ENCODE data around the gene ZNF625.
A peak's percentile ranks its signal among the peaks of the same experiment; 100 is the strongest.

ZNF625 gene

DNA sequence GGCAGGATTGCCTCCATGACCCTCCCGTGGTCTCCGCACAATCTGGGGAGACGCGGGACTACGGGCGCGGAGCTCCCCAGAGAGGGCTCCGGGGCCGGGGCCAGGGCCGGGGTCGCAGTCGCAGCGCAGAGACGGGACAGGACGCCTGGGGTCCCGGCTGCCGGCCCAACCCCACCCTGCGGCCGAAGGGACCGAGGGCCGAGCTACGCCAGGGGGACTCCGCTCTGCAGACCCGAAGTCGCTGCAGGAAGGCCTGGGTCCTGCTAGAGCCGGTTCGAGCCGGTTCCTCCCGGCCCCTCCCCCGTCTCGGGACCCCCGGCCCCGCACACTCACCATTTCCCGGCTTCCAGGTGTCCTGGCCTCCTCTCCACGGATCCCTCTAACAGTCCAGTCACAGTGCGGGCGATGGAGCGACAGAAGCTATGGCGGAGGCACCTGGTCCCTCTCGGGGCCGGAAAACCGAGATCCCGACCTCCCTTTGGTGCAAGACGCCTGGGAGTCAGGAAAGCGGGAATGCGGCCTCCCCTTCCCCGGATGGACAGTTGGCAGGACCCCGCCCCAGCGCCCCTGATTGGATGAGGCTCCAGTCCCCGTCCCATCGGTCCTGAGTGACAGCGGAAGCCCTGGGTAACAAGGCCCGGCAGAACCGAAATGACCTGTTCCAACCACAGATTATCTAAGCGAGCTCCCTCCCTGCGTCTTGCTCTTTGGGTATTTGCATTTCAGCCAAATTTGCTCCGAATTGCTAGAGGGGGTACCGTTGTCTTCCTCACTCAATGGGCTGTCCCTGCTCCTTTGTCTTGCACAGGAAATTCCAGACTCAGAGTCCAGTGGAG, at the start of gene ZNF625:
Gene ZNF625, minus strand, starts transcription at position 512 of the 836 bp plus-strand sequence. Its CDS starts 176 bp downstream, at position 336.
- DNase-seq (ENCODE audit: low spot score) = peak; percentile 83

GRCh38 chr19:12205296-12205695, 48.8 kb upstream of the ZNF625 start:
- no peak for DNase-seq (ENCODE audit: low spot score)

DNA sequence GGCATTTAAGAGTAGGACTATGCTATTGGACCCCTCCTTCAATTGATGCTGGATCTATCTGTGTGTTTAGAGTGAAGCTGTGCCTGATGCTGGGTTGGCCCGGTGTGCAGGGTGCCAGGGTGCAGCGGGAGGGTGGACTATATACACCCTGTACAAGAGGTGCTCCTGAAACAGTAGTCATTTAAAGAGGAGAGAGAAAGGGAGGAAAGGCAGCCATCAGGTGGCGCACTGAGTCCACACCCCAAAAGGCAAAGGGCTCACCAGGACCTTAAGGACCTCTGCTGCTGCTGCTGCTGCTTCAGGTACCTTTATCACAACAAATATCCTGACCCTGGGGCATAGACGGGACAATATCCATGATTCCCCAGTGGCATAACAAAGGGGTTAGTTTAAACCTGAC, 45.7 kb upstream of the ZNF625 start:
- DNase-seq (ENCODE audit: low spot score) = no peak

DNA sequence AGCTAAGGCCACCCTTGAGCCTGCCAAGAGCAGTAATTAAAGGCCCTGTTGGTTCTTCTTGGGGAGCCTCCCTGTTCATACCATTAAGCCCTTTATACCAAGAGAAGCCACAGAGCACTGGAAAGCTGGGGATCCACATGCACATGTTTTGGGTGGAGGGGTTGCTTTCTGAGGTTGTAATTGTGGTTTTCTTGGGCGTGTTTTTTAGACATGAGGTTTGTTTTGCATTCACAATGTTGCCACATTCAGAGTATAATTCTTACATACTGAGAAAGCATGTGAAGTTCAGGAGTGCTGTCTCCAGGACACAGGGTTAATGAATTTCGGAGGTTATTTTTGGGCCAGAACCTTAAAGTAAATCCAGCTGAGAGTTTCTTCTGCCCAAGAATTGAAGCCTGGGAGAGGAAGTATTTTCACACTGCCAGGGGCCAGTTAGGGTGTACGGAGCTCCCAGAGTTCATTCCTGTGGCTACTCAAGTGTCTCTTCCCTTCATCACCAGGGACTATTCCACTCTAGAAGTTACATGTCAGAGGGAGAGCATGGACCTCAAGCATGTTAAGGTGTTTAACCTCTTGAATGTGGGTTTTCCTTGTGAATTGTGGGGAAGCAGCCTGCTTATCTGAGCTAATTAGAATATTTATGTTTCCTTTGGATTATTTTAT, 43.4 kb upstream of the ZNF625 start:
- DNase-seq (ENCODE audit: low spot score) = no peak

DNA sequence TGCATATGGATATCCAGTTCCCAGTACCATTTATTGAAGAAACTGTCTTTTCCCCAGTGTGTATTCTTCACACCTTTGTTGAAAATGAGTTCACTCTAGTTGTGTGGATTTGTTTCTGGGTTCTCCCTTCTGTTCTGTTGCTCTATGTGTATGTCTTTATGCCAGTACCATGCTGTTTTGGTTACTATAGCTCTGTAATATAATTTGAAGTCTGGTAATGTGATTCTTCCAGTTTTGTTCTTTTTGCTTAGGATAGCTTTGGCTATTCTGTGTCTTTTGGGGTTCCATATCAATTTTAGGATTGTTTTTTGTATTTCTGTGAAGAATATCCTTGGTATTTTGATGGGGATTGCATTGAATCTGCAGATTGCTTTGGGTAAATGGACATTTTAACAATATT, 41.6 kb upstream of the ZNF625 start:
- no peak for DNase-seq (ENCODE audit: low spot score)

DNA sequence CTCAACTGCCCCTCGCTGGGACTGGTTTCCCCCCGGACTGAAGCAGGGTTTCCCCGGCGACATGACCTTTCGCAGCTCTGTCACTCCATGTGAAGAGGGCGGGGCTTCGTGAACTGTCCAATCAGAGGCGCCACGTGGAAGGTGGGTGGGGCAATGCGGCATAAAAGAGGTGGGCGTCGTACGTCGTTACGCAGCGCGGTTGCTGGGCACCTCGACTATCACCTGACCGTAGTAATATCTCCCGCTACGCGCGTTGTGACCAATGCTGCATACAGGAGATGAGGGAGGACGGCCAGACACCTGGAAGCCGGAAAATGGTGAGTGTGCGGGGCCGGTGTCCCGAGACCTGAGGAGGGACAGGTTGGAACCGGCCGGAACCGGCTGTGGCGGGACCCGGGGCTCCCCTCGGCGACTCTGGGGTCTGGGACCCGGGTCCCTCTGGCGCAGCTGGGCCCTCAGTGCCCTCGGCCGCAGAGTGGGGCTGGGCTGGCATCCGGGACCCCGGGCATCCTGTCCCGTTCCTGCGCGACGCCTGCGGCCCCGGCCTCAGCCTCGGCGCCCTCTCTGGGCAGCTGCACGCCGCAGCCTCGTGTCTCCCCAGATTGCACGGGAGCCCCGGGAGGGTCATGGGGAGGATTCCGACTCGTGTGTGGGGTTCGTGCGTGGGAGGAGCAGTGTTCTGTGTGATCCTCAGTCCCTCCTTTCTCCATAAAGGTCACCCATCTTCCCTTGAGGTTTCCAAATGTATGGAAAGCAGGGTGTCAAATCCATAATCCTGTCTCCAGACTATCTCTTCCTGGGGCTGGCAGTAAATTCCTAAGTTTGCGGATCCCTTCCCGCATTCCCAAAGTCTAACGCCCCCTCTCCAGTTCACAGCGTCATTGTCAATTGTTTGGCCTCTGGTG, 38.5 kb upstream of the ZNF625 start:
- peak; percentile 87 for DNase-seq (ENCODE audit: low spot score)

DNA sequence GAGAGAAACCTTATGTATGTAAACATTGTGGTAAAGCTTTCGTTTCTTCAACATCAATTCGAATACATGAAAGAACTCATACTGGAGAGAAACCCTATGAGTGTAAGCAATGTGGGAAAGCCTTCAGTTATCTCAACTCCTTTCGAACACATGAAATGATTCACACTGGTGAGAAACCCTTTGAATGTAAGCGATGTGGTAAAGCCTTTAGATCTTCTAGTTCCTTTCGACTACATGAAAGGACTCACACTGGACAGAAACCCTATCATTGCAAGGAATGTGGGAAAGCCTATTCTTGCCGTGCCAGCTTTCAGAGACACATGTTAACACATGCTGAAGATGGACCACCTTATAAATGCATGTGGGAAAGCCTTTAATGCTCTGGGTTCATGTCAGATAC, 31.1 kb upstream of the ZNF625 start:
- DNase-seq (ENCODE audit: low spot score) = no peak

GRCh38 chr19:12180377-12180776, 23.8 kb upstream of the ZNF625 start:
- DNase-seq (ENCODE audit: low spot score) = no peak

- no peak for DNase-seq (ENCODE audit: low spot score)
Observed at GRCh38 chr19:12166626-12167025, 10.1 kb upstream of the ZNF625 start.

GRCh38 chr19:12163826-12164225, 7.3 kb upstream of the ZNF625 start:
- DNase-seq (ENCODE audit: low spot score) = no peak

- DNase-seq (ENCODE audit: low spot score) = peak; percentile 92
Observed at GRCh38 chr19:12162882-12163806, 6.6 kb upstream of the ZNF625 start, which contains the start of gene ZNF136. Gene ZNF136 (plus strand): TSS chr19:12163096. CDS start chr19:12163204, 108 bp downstream.

DNA sequence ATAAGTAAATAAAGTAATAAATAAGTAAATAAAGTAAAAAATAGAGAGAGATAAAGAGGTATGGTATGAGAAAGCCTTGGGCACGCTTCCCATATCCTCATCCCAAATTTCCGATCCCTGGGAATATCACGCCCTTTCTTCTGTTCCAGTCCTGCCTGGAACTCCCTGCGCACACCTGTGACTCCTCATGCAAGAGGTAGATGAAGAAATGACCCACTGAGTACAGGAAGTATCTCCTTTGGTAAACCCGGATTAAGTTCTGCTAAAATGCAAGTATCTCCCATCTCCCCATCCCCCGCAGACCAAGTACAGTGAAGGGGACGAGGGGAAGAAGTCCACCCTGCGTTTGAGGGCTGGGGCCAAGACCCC, 6.0 kb upstream of the ZNF625 start:
- DNase-seq (ENCODE audit: low spot score) = no peak

- DNase-seq (ENCODE audit: low spot score) = no peak
Observed at GRCh38 chr19:12159773-12160414, 3.4 kb upstream of the ZNF625 start.

GRCh38 chr19:12155324-12155860, 1.1 kb downstream of the ZNF625 start:
- DNase-seq (ENCODE audit: low spot score) = no peak

DNA sequence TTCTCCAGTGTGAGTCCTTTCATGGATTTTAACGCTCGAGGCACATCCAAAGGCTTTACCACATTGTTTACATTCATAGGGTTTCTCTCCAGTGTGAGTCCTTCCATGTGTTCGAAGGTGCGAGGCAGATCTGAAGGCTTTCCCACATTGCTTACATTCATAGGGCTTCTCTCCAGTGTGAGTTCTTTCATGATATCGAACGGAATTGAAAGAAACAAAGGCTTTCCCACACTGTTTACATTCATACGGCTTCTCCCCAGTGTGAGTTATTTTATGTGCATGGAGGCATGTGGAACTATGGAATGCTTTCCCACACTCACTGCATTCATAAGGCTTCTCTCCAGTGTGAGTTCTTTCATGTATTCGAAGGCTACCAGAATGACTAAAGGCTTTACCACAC, 11.2 kb downstream of the ZNF625 start:
- no peak for DNase-seq (ENCODE audit: low spot score)

DNA sequence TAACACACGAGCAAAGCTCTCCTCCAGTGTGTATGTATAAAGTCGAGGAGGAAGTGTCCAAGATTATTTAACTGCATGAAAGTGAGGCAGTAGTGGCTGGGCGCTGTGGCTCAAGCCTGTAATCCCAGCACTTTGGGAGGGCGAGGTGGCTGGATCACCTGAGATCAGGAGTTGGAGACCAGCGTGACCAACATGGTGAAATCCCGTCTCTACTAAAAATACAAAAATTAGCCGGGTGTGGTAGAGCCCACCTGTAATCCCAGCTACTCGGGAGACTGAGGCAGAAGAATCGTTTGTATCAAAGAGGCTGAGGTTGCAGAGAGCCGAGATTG, 15.2 kb downstream of the ZNF625 start:
- no peak for DNase-seq (ENCODE audit: low spot score)

DNA sequence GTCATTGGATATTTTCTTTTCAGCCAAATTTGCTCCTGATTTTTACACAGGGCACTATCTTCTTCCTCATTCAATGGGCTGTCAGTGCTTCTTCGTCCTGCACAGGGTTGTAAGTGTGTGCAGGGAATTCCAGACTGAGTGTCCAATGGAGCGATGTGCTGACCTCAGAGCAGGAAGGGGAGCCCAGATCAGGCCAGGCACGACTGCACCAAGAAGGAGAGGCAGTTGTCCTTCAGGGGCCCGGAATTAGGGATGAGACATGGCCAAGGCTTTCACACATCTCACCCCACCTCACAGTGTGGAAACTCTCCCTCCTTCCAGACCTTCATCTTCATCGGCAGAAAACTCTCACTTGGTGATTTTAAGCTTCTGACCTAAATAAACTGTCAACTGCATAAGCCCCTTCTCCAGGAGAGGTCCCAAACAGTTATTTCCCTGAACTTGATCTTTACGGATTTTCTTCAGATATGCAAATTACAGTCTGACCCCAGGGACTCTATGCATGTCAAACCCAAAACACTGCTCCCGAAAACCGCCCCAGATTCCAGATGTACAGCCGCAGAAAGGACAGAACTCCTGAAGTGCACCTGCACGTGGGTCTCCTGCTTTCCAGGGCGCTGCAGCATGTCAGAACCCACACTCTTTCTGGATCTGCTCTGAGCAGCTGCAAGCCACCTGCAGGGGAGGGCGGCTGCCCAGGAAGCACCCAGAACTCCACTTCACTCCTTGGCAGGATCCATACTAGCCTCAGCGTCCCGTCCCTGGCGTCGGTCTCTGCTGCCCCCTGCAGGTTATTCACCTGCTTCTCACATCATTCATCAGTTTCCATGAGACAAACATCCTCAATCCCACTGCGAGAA, 15.8 kb downstream of the ZNF625 start:
- peak; percentile 85 for DNase-seq (ENCODE audit: low spot score)

GRCh38 chr19:12139885-12140544, 16.5 kb downstream of the ZNF625 start, which contains the start of gene ZNF20:
Gene ZNF20 (minus strand): TSS chr19:12140350. CDS start chr19:12140182, 168 bp downstream.
- DNase-seq (ENCODE audit: low spot score) = peak; percentile 92

GRCh38 chr19:12139269-12139668, 17.3 kb downstream of the ZNF625 start:
- no peak for DNase-seq (ENCODE audit: low spot score)

Data from putamen (tissue), 1 donor.